ENCODE measurements around the gene RHEX. TPM values are rescaled to one million over a fixed set of nuclear protein-coding genes. Genes with fewer than 3 reads are reported as not detected.
"Not testable (repeated sequence)": the region's sequence is repeated elsewhere in the genome, so short reads cannot be mapped to it uniquely, and the experiment has no call there.

Gene RHEX, protein sequence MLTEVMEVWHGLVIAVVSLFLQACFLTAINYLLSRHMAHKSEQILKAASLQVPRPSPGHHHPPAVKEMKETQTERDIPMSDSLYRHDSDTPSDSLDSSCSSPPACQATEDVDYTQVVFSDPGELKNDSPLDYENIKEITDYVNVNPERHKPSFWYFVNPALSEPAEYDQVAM
- total RNA-seq (12.8 and 14.1 TPM in 2 replicates), polyA plus RNA-seq (0.45 and 1.8 TPM in 2 replicates), polyA minus RNA-seq (0.51 and 1.5 TPM in 2 replicates)
- 3.3 TPM for total RNA-seq (2013)

DNA sequence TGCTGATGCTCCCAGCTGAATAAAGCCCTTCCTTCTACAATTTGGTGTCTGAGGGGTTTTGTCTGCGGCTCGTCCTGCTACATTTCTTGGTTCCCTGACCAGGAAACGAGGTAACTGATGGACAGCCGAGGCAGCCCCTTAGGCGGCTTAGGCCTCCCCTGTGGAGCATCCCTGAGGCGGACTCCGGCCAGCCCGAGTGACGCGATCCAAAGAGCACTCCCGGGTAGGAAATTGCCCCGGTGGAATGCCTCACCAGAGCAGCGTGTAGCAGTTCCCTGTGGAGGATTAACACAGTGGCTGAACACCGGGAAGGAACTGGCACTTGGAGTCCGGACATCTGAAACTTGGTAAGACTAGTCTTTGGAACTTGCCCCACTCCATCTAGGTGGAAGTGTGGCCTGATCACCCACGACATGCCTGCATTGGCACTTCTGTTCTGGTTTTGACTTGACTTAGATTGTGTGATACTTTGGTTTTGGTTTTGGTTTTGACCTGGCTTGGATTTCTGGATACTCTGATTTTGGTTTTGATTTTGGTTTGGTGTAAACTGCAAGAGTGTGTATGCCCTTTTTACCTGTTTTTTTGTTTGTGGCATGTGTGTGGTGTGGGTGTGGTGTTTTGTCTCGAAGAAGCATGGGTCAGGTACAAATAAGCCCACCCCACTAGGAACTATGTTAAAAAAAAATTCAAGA is at the start of gene RHEX:
RHEX (plus strand) TSS at position 255 of the 692 bp plus-strand sequence. CDS start 44,656 bp downstream, outside the sequence.
- ChIA-PET POLR2A (interaction anchor here (1.0 kb wide), 1 partner anchor 765 kb away, joined by 3 read pairs; no protein-coding TSS in a partner anchor), CTCF (interaction anchor here (1.5 to 3.0 kb wide), 3 partner anchors 23 to 55 kb away, joined by 3 to 30 read pairs (median 19); no protein-coding TSS in a partner anchor)
- H3K4me3 Mint-ChIP-seq: peak within 1 kb of the TSS; percentile 91
- H3K27me3 Mint-ChIP-seq; ATAC-seq (ENCODE audit: low read depth); H3K9me3 ChIP-seq (ENCODE audit: control extremely low read depth in 1 of 3, control insufficient read depth in 2 of 3, insufficient read depth in 1 of 3, low read length in 2 of 3); H3K36me3 ChIP-seq (replicated peaks in 1 of 2; ENCODE audit: control extremely low read depth in 1 of 2, control insufficient read depth in 1 of 2, extremely low read depth in 1 of 2, insufficient read depth in 2 of 2, low read length in 1 of 2); H4K20me1 ChIP-seq (ENCODE audit: control insufficient read depth, insufficient read depth, low read length, poor library complexity, severe bottlenecking); H3K27me3 ChIP-seq (replicated peaks in 1 of 4; ENCODE audit: control extremely low read depth in 1 of 4, control insufficient read depth in 3 of 4, insufficient read depth in 4 of 4, low read length in 3 of 4); H3K9me3 Mint-ChIP-seq (ENCODE audit: insufficient read depth): not testable (repeated sequence)
- H3K27ac Mint-ChIP-seq: peak within 1 kb of the TSS; percentile 99
- H3K4me3 ChIP-seq (ENCODE audit: control extremely low read depth in 1 of 5, extremely low read depth in 1 of 5, insufficient read depth in 1 of 5, low read depth in 2 of 5, low read length in 4 of 5): peak within 1 kb of the TSS in 4 of 5 experiments; percentile 9 to 51 (median 22)
- peak; percentile 75 for DNase-seq
- peak within 1 kb of the TSS; percentile 32 for H2AFZ ChIP-seq (ENCODE audit: insufficient read depth, low read depth, low read length, poor library complexity, severe bottlenecking)
- H3K4me1 ChIP-seq (ENCODE audit: control insufficient read depth in 2 of 2, insufficient read depth in 2 of 2, low read length in 2 of 2): peaks cover 60 to 69% of the 10 kb centered on the region in 2 donors
- peaks cover 86% of the 10 kb centered on the region for H3K4me1 Mint-ChIP-seq
- peak within 1 kb of the TSS; percentile 68 for H3K4me2 ChIP-seq (replicated peaks; ENCODE audit: low read depth, low read length, poor library complexity, severe bottlenecking)
- intact Hi-C loops (cut with micrococcal nuclease): loop anchor here (10.0 kb wide), 1 partner anchor 768 kb away; no protein-coding TSS in a partner anchor
- H3K27ac ChIP-seq (ENCODE audit: low read length in 2 of 2): peak within 1 kb of the TSS; percentile 93 to 94
- WGBS (ENCODE audit: insufficient coverage): 64% methylated on average over 16 of the region's 17 CpGs
- H3K9ac ChIP-seq (ENCODE audit: low read length): peak within 1 kb of the TSS; percentile 50
- peaks cover 13% of the 10 kb centered on the region for H3K79me2 ChIP-seq (ENCODE audit: control insufficient read depth, insufficient read depth, low read length)

DNA sequence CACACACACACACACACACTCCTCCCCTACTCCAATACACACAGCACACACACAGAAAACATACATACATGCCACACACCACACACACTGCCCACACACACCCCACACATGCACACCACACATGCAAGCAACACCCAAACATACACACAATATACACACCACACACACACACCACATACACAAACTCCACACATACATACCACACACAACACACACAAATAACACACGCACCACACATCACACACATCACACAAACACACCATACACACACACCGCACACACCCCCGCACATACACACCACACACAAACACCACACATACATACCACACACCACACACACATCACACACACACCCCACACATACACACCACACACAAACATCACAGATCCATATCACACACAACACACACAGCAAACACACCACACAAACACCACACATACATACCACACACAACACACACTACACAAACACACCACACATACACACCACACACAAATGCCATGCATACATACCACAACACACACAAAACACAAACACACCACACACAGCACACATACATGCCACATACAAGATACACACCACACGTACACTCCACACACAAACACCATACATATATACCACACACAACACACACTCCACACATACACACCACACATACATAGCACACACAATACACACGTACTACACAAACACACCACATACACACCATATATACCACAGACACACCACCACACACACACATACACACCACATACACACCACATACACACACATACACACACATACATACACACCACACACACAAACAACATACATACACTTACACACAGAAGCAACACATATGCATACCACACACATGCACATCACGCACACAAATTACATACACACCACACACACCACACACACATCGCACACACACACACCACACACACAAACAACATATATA is 48.8 kb upstream of the RHEX start:
- no peaks in the 10 kb centered on the region for H4K20me1 ChIP-seq (ENCODE audit: control insufficient read depth, insufficient read depth, low read length, poor library complexity, severe bottlenecking)
- CTCF ChIA-PET: no interaction called here
- no peaks in the 10 kb centered on the region for H3K79me2 ChIP-seq (ENCODE audit: control insufficient read depth, insufficient read depth, low read length)
- no peaks in the 10 kb centered on the region for H3K4me1 Mint-ChIP-seq
- H3K9ac ChIP-seq (ENCODE audit: low read length): no peak overlapping the region
- H3K27me3 ChIP-seq (replicated peaks in 1 of 4; ENCODE audit: control extremely low read depth in 1 of 4, control insufficient read depth in 3 of 4, insufficient read depth in 4 of 4, low read length in 3 of 4): no peaks in the 10 kb centered on the region
- POLR2A ChIA-PET: no interaction called here
- no peak overlapping the region for H3K4me3 Mint-ChIP-seq
- H3K9me3 ChIP-seq (ENCODE audit: control extremely low read depth in 1 of 3, control insufficient read depth in 2 of 3, insufficient read depth in 1 of 3, low read length in 2 of 3): peaks cover 0 to 3% (median 0%) of the 10 kb centered on the region in 3 donors
- DNase-seq (no peak), ATAC-seq (ENCODE audit: low read depth) (no peak)
- no peak overlapping the region for H3K4me3 ChIP-seq (ENCODE audit: control extremely low read depth in 1 of 5, extremely low read depth in 1 of 5, insufficient read depth in 1 of 5, low read depth in 2 of 5, low read length in 4 of 5)
- H3K27me3 Mint-ChIP-seq: no peaks in the 10 kb centered on the region
- intact Hi-C loops (cut with micrococcal nuclease): no loop called here
- no peak overlapping the region for H3K4me2 ChIP-seq (replicated peaks; ENCODE audit: low read depth, low read length, poor library complexity, severe bottlenecking)
- H3K27ac ChIP-seq (ENCODE audit: low read length in 2 of 2): no peak overlapping the region
- WGBS (ENCODE audit: insufficient coverage): 99% methylated on average over 7 of the region's 7 CpGs
- TF ChIP-seq EZH2 (IDR thresholded peaks at IDR 0.05; ENCODE audit: borderline replicate concordance, insufficient read depth, low read depth, low read length, poor library complexity, severe bottlenecking) (no peak), CTCF (IDR thresholded peaks at IDR 0.05) (no peak)
- H3K9me3 Mint-ChIP-seq (ENCODE audit: insufficient read depth): no peaks in the 10 kb centered on the region
- no peaks in the 10 kb centered on the region for H3K4me1 ChIP-seq (ENCODE audit: control insufficient read depth in 2 of 2, insufficient read depth in 2 of 2, low read length in 2 of 2)
- H3K36me3 ChIP-seq (replicated peaks in 1 of 2; ENCODE audit: control extremely low read depth in 1 of 2, control insufficient read depth in 1 of 2, extremely low read depth in 1 of 2, insufficient read depth in 2 of 2, low read length in 1 of 2): no peaks in the 10 kb centered on the region
- H2AFZ ChIP-seq (ENCODE audit: insufficient read depth, low read depth, low read length, poor library complexity, severe bottlenecking): no peak overlapping the region
- no peak overlapping the region for H3K27ac Mint-ChIP-seq
